PC-9 (cell line): ENCODE data around the gene CCDC91. TPM values are rescaled to one million over a fixed set of nuclear protein-coding genes. Genes with fewer than 3 reads are reported as not detected.

Experiments
- BruUV-seq: library from RNA; stranded (reverse); fragments of 400-500 nt; replicated peaks from 2 replicates; lab custom pipeline; 2021; lab: Mats Ljungman, UMichigan
- CTCF ChIA-PET: fragments of 300-600 bp; sonication (Branson Sonifier 250); formaldehyde crosslinking; loops from one replicate; lab custom pipeline; 2022; ENCODE audit warnings: antibody characterized with exemption; lab: Charles Lee
- POLR2A ChIA-PET: fragments of 300-600 bp; sonication (Branson Sonifier 250); formaldehyde crosslinking; loops from one replicate; lab custom pipeline; 2022; ENCODE audit warnings: antibody characterized with exemption; ENCODE audit not compliant: unreplicated experiment; lab: Charles Lee
- DNase-seq, 2 experiments: peaks; one replicate each; pipeline versions ENCODE4 v3.0.0 to v3.0.0-alpha.2; 2015 to 2022; ENCODE audit warnings: mixed read lengths in 1 of 2
- H2AFZ ChIP-seq: fragments of 200-600 bp; sonication (generic); 2 replicates; pipeline ENCODE4 v1.8.1; 2017; ENCODE audit warnings: antibody characterized with exemption
- H3F3A ChIP-seq: fragments of 200-600 bp; sonication (generic); 2 replicates; pipeline ENCODE4 v1.8.1; 2017; ENCODE audit warnings: antibody characterized with exemption, mild to moderate bottlenecking, low read depth; ENCODE audit not compliant: insufficient read depth
- H3K27ac ChIP-seq: fragments of 200-600 bp; sonication (generic); 2 replicates; pipeline ENCODE4 v1.6.1; 2016; ENCODE audit warnings: mixed run types
- H3K27me3 ChIP-seq: fragments of 200-600 bp; sonication (generic); 2 replicates; pipeline ENCODE4 v1.6.1; 2016; ENCODE audit warnings: low read depth, mixed run types; ENCODE audit not compliant: insufficient read depth
- H3K36me3 ChIP-seq: fragments of 200-600 bp; sonication (generic); 2 replicates; pipeline ENCODE4 v1.6.1; 2016; ENCODE audit warnings: low read depth, mixed run types
- H3K4me1 ChIP-seq: fragments of 200-600 bp; sonication (generic); replicated peaks from 2 replicates; pipeline ENCODE4 v1.6.1; 2016; ENCODE audit warnings: mixed run types; ENCODE audit not compliant: insufficient read depth
- H3K4me2 ChIP-seq: fragments of 200-600 bp; sonication (generic); 2 replicates; pipeline ENCODE4 v1.6.1; 2017; ENCODE audit warnings: mixed run types
- H3K4me3 ChIP-seq: fragments of 200-600 bp; sonication (generic); 2 replicates; pipeline ENCODE4 v1.6.1; 2016; ENCODE audit warnings: mixed run types
- H3K79me2 ChIP-seq: fragments of 200-600 bp; sonication (generic); 2 replicates; pipeline ENCODE4 v1.6.1; 2017; ENCODE audit warnings: low read depth, mixed run types
- H3K9me2 ChIP-seq: fragments of 200-600 bp; sonication (generic); 2 replicates; pipeline ENCODE4 v1.8.1; 2017; ENCODE audit warnings: mild to moderate bottlenecking; ENCODE audit not compliant: insufficient read depth
- H3K9me3 ChIP-seq: fragments of 200-600 bp; sonication (generic); 2 replicates; pipeline ENCODE4 v1.8.1; 2016; ENCODE audit warnings: low read depth; ENCODE audit not compliant: insufficient read depth
- H4K20me1 ChIP-seq: fragments of 200-600 bp; sonication (generic); 2 replicates; pipeline ENCODE4 v1.8.1; 2017; ENCODE audit not compliant: insufficient read depth
- CTCF ChIP-seq: fragments of 200-600 bp; sonication (generic); conservative IDR thresholded peaks from 2 replicates; pipeline ENCODE4 v1.6.1; 2017; ENCODE audit warnings: mixed run types, antibody characterized with exemption, mild to moderate bottlenecking, moderate library complexity
- EZH2 ChIP-seq: fragments of 200-600 bp; sonication (generic); IDR thresholded peaks from 2 replicates; pipeline ENCODE4 v1.8.0; 2017; ENCODE audit warnings: antibody characterized with exemption, low read depth
- intact Hi-C: fragments of 100-400 bp; cut with micrococcal nuclease; formaldehyde crosslinking; loops from one replicate; pipeline ENCODE4 v1.10.0; 2022; ENCODE audit not compliant: unreplicated experiment
- total RNA-seq: library from RNA; stranded (reverse); gene quantifications from 2 replicates; pipeline ENCODE4 v1.2.3, GENCODE V29; 2021

The CCDC91 gene
- total RNA-seq, 1 experiment from 2014 or later, result 38.9 TPM

GRCh38 chr12:28570811-28571210, 380.6 kb downstream of the CCDC91 start:
- no peak overlapping the region for H3K4me3 ChIP-seq
- no peaks in the 10 kb centered on the region for H3K27me3 ChIP-seq
- peaks cover 26% of the 10 kb centered on the region for H3F3A ChIP-seq
- no peak for TF ChIP-seq EZH2
- no peak for TF ChIP-seq CTCF
- H4K20me1 ChIP-seq, result no peaks in the 10 kb centered on the region
- intact Hi-C loops, result no loop called here
- no peak for DNase-seq
- no peak overlapping the region for H2AFZ ChIP-seq
- CTCF ChIA-PET, result no interaction called here
- H3K79me2 ChIP-seq, result no peaks in the 10 kb centered on the region
- H3K9me3 ChIP-seq, result peaks cover 13% of the 10 kb centered on the region; the same call in 1 of the 2 replicates
- H3K9me2 ChIP-seq, result no peaks in the 10 kb centered on the region
- POLR2A ChIA-PET, result no interaction called here
- BruUV-seq, result no TSS peak
- peak overlapping the region; percentile 77 for H3K27ac ChIP-seq
- peaks cover 41% of the 10 kb centered on the region for H3K4me1 ChIP-seq
- H3K4me2 ChIP-seq, result peak overlapping the region; percentile 67
- no peaks in the 10 kb centered on the region for H3K36me3 ChIP-seq

GRCh38 chr12:28574746-28575592, 384.7 kb downstream of the CCDC91 start:
- DNase-seq, result no peak
- POLR2A ChIA-PET, result no interaction called here

GRCh38 chr12:28575593-28576205, 385.4 kb downstream of the CCDC91 start:
- Histone ChIP-seq H3K36me3 (no peaks in the 10 kb centered on the region), H3K9me3 (peaks cover 5% of the 10 kb centered on the region; the same call in 1 of the 2 replicates), H3K9me2 (no peaks in the 10 kb centered on the region), H3K4me2 (no peak overlapping the region), H3K79me2 (no peaks in the 10 kb centered on the region), H2AFZ (no peak overlapping the region), H3K4me3 (no peak overlapping the region), H3K27ac (no peak overlapping the region), H3K27me3 (no peaks in the 10 kb centered on the region), H4K20me1 (no peaks in the 10 kb centered on the region), H3K4me1 (peaks cover 9% of the 10 kb centered on the region), H3F3A (peaks cover 8% of the 10 kb centered on the region)
- intact Hi-C loops, result no loop called here
- no TSS peak for BruUV-seq
- TF ChIP-seq CTCF (no peak), EZH2 (no peak)
- no peak for DNase-seq
- ChIA-PET POLR2A (no interaction called here), CTCF (no interaction called here)

More at GRCh38 chr12:28574746-28575592, 384.7 kb downstream of the CCDC91 start:
- Histone ChIP-seq H3K27me3 (no peaks in the 10 kb centered on the region), H3K9me2 (no peaks in the 10 kb centered on the region), H3K4me2 (no peak overlapping the region), H2AFZ (no peak overlapping the region), H4K20me1 (no peaks in the 10 kb centered on the region), H3K27ac (no peak overlapping the region), H3F3A (peaks cover 15% of the 10 kb centered on the region), H3K36me3 (no peaks in the 10 kb centered on the region), H3K9me3 (peaks cover 8% of the 10 kb centered on the region; the same call in 1 of the 2 replicates), H3K4me1 (peaks cover 17% of the 10 kb centered on the region), H3K79me2 (no peaks in the 10 kb centered on the region), H3K4me3 (no peak overlapping the region)
- intact Hi-C loops, result no loop called here
- TF ChIP-seq EZH2 (no peak), CTCF (no peak)
- no TSS peak for BruUV-seq
- CTCF ChIA-PET, result interaction anchor here (0.6 kb wide), 1 partner anchor 14 kb away, joined by 3 read pairs; no protein-coding TSS in a partner anchor
